Activated naive CD4-positive, alpha-beta T cell (primary cell): ENCODE results near the gene OR12D1.

Experiments used
- DNase-seq, 4 experiments: peaks; one replicate each; lab custom pipeline; 2025; lab: John Stamatoyannopoulos, UW

OR12D1 gene

DNA sequence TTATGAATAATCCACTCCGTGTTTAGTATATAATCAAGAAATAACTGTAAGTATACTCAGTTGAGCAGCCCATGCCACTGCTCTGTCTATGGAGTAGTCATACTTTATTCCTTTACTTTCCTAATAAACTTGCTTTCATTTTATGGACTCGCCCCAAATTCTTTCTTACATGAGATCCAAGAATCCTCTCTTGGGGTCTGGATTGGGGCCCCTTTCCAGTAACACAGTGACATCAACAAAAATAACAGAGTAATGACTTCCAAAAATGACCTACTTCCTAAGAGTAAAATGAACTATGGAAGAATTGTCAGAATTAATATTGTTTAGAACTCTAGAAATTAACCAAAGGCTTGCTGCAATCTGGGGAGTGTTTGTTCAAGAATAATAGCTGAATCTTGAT lies 51.1 kb downstream of the OR12D1 start:
- no peak for DNase-seq

DNA sequence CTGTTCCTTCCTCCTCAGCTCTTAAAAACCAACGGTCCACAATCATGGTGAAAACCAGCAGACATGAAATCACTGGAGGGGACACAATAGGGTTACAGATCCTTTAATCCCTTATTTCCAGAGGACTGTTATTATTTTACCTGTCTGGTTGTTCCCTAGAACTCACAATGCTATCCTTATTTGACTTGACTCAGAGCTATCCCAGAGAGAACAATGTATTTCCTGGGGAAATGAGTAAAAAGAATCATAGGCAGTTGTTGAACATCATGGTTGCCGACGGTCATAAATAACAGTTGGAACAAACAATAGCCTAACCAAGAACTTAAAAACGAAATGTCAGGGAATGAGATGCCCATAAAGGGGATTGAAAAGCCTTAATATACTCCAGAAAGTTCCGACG lies 51.5 kb downstream of the OR12D1 start:
- no peak for DNase-seq
